ENCODE data around the gene FBXO11.

FBXO11 gene

GRCh38 chr2:47896450-47896968 lies 9.8 kb downstream of the FBXO11 start:
- Histone ChIP-seq H3K27me3 (replicated peaks; ENCODE audit: insufficient read depth, low read length) (no peaks in the 10 kb centered on the region), H4K20me1 (ENCODE audit: insufficient read depth, low read length) (peaks cover 28% of the 10 kb centered on the region), H3F3A (ENCODE audit: insufficient read depth, low read length) (no peaks in the 10 kb centered on the region), H3K79me2 (ENCODE audit: low read length) (peaks cover 97% of the 10 kb centered on the region), H3K4me2 (ENCODE audit: low read depth, low read length) (no peak overlapping the region), H3K36me3 (replicated peaks; ENCODE audit: insufficient read depth, low read length) (no peaks in the 10 kb centered on the region; the same call in 1 of the 2 replicates), H3K9me3 (replicated peaks; ENCODE audit: insufficient read depth, low read length) (no peaks in the 10 kb centered on the region), H2AFZ (ENCODE audit: low read length) (no peak overlapping the region), H3K4me3 (ENCODE audit: low read length) (no peak overlapping the region), H3K9ac (ENCODE audit: low read length) (no peak overlapping the region), H3K9me2 (replicated peaks; ENCODE audit: insufficient read depth, low read length) (no peaks in the 10 kb centered on the region), H3K4me1 (ENCODE audit: low read length) (peaks cover 19% of the 10 kb centered on the region), H3K27ac (ENCODE audit: low read length) (no peak overlapping the region)
- DNase-seq: no peak
- TF ChIP-seq EZH2phosphoT487 (IDR thresholded peaks at IDR 0.05; ENCODE audit: low read length) (no peak), EZH2 (optimal IDR thresholded peaks at IDR 0.05; ENCODE audit: low read depth, low read length) (no peak), CTCF (IDR thresholded peaks at IDR 0.05; ENCODE audit: low read length) (no peak)

GRCh38 chr2:47893771-47894170 lies 12.5 kb downstream of the FBXO11 start:
- DNase-seq: no peak
- Histone ChIP-seq H3K9me2 (replicated peaks; ENCODE audit: insufficient read depth, low read length) (no peaks in the 10 kb centered on the region), H3F3A (ENCODE audit: insufficient read depth, low read length) (no peaks in the 10 kb centered on the region), H2AFZ (ENCODE audit: low read length) (no peak overlapping the region), H3K9me3 (replicated peaks; ENCODE audit: insufficient read depth, low read length) (no peaks in the 10 kb centered on the region), H3K4me3 (ENCODE audit: low read length) (no peak overlapping the region), H3K4me1 (ENCODE audit: low read length) (peaks cover 19% of the 10 kb centered on the region), H4K20me1 (ENCODE audit: insufficient read depth, low read length) (peaks cover 23% of the 10 kb centered on the region), H3K4me2 (ENCODE audit: low read depth, low read length) (no peak overlapping the region), H3K27me3 (replicated peaks; ENCODE audit: insufficient read depth, low read length) (no peaks in the 10 kb centered on the region), H3K27ac (ENCODE audit: low read length) (no peak overlapping the region), H3K36me3 (replicated peaks; ENCODE audit: insufficient read depth, low read length) (no peaks in the 10 kb centered on the region; the same call in 1 of the 2 replicates), H3K79me2 (ENCODE audit: low read length) (peaks cover 100% of the 10 kb centered on the region), H3K9ac (ENCODE audit: low read length) (no peak overlapping the region)
- TF ChIP-seq EZH2phosphoT487 (IDR thresholded peaks at IDR 0.05; ENCODE audit: low read length) (no peak), EZH2 (optimal IDR thresholded peaks at IDR 0.05; ENCODE audit: low read depth, low read length) (no peak), CTCF (IDR thresholded peaks at IDR 0.05; ENCODE audit: low read length) (no peak)

- no peaks in the 10 kb centered on the region for H3K9me3 ChIP-seq (replicated peaks; ENCODE audit: insufficient read depth, low read length)
These were observed 14.0 kb downstream of the FBXO11 start for GRCh38 chr2:47892338-47892730.

More at GRCh38 chr2:47892338-47892730, 14.0 kb downstream of the FBXO11 start:
- H3K4me2 ChIP-seq (ENCODE audit: low read depth, low read length): no peak overlapping the region
- H3K27me3 ChIP-seq (replicated peaks; ENCODE audit: insufficient read depth, low read length): no peaks in the 10 kb centered on the region
- H3K4me3 ChIP-seq (ENCODE audit: low read length): no peak overlapping the region
- no peaks in the 10 kb centered on the region for H3K9me2 ChIP-seq (replicated peaks; ENCODE audit: insufficient read depth, low read length)
- DNase-seq: no peak
- H4K20me1 ChIP-seq (ENCODE audit: insufficient read depth, low read length): peaks cover 23% of the 10 kb centered on the region
- no peak for TF ChIP-seq EZH2phosphoT487 (IDR thresholded peaks at IDR 0.05; ENCODE audit: low read length)
- no peak for TF ChIP-seq EZH2 (optimal IDR thresholded peaks at IDR 0.05; ENCODE audit: low read depth, low read length)
- no peak for TF ChIP-seq CTCF (IDR thresholded peaks at IDR 0.05; ENCODE audit: low read length)
- H3K36me3 ChIP-seq (replicated peaks; ENCODE audit: insufficient read depth, low read length): no peaks in the 10 kb centered on the region; the same call in 1 of the 2 replicates
- no peak overlapping the region for H3K9ac ChIP-seq (ENCODE audit: low read length)
- H3K4me1 ChIP-seq (ENCODE audit: low read length): peaks cover 8% of the 10 kb centered on the region; the same call in 1 of the 2 replicates
- H3K79me2 ChIP-seq (ENCODE audit: low read length): peaks cover 100% of the 10 kb centered on the region
- no peaks in the 10 kb centered on the region for H3F3A ChIP-seq (ENCODE audit: insufficient read depth, low read length)
- no peak overlapping the region for H2AFZ ChIP-seq (ENCODE audit: low read length)
- no peak overlapping the region for H3K27ac ChIP-seq (ENCODE audit: low read length)
